ENCODE results near the gene TRAPPC3.

DNA sequence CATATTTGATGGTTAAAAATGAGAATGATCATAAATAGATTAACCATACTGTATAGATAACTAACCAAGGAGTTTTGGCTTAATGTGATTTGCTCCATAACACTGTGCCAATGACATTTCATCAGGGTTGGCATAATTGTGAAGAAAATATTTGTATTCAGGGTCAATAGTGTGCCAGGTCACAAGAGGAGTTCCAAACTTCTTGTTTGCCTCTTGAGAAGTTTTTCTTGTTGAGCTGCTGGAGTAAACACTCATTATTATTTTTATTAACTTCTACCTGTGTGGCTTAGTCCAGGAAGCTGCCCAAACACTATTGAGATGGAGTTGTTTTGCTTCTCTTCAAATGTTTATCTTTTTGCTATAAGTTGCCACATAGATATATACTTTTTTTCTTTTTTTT, 14.1 kb upstream of the TRAPPC3 start:
- no peak for TF ChIP-seq ZNF768 (tag by site-specific recombination; IDR thresholded peaks at IDR 0.05)
- TF ChIP-seq MZF1 (tag by site-specific recombination; IDR thresholded peaks at IDR 0.05; ENCODE audit: borderline replicate concordance) = no peak
- no peak for TF ChIP-seq ZNF274 (IDR thresholded peaks at IDR 0.05; ENCODE audit: low read length)
- TF ChIP-seq ZNF274 (tag by site-specific recombination; IDR thresholded peaks at IDR 0.05; ENCODE audit: borderline replicate concordance) = no peak
- TF ChIP-seq, protein P1, sequence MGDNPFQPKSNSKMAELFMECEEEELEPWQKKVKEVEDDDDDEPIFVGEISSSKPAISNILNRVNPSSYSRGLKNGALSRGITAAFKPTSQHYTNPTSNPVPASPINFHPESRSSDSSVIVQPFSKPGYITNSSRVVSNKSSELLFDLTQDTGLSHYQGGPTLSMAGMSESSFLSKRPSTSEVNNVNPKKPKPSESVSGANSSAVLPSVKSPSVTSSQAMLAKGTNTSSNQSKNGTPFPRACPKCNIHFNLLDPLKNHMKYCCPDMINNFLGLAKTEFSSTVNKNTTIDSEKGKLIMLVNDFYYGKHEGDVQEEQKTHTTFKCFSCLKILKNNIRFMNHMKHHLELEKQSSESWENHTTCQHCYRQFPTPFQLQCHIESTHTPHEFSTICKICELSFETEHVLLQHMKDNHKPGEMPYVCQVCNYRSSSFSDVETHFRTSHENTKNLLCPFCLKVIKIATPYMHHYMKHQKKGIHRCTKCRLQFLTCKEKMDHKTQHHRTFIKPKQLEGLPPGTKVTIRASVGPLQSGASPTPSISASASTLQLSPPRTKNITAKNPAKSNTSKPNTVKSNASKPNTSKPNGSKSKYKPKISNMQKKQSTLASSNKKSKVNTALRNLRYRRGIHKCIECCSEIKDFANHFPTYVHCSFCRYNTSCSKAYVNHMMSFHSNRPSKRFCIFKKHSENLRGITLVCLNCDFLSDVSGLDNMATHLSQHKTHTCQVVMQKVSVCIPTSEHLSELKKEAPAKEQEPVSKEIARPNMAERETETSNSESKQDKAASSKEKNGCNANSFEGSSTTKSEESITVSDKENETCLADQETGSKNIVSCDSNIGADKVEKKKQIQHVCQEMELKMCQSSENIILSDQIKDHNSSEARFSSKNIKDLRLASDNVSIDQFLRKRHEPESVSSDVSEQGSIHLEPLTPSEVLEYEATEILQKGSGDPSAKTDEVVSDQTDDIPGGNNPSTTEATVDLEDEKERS (tag by site-specific recombination; IDR thresholded peaks at IDR 0.05) = no peak
- no peak for TF ChIP-seq KLF10 (tag by site-specific recombination; IDR thresholded peaks at IDR 0.05)
- TF ChIP-seq, protein P2, sequence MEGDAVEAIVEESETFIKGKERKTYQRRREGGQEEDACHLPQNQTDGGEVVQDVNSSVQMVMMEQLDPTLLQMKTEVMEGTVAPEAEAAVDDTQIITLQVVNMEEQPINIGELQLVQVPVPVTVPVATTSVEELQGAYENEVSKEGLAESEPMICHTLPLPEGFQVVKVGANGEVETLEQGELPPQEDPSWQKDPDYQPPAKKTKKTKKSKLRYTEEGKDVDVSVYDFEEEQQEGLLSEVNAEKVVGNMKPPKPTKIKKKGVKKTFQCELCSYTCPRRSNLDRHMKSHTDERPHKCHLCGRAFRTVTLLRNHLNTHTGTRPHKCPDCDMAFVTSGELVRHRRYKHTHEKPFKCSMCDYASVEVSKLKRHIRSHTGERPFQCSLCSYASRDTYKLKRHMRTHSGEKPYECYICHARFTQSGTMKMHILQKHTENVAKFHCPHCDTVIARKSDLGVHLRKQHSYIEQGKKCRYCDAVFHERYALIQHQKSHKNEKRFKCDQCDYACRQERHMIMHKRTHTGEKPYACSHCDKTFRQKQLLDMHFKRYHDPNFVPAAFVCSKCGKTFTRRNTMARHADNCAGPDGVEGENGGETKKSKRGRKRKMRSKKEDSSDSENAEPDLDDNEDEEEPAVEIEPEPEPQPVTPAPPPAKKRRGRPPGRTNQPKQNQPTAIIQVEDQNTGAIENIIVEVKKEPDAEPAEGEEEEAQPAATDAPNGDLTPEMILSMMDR (tag by site-specific recombination; IDR thresholded peaks at IDR 0.05) = no peak
- TF ChIP-seq, protein P3, sequence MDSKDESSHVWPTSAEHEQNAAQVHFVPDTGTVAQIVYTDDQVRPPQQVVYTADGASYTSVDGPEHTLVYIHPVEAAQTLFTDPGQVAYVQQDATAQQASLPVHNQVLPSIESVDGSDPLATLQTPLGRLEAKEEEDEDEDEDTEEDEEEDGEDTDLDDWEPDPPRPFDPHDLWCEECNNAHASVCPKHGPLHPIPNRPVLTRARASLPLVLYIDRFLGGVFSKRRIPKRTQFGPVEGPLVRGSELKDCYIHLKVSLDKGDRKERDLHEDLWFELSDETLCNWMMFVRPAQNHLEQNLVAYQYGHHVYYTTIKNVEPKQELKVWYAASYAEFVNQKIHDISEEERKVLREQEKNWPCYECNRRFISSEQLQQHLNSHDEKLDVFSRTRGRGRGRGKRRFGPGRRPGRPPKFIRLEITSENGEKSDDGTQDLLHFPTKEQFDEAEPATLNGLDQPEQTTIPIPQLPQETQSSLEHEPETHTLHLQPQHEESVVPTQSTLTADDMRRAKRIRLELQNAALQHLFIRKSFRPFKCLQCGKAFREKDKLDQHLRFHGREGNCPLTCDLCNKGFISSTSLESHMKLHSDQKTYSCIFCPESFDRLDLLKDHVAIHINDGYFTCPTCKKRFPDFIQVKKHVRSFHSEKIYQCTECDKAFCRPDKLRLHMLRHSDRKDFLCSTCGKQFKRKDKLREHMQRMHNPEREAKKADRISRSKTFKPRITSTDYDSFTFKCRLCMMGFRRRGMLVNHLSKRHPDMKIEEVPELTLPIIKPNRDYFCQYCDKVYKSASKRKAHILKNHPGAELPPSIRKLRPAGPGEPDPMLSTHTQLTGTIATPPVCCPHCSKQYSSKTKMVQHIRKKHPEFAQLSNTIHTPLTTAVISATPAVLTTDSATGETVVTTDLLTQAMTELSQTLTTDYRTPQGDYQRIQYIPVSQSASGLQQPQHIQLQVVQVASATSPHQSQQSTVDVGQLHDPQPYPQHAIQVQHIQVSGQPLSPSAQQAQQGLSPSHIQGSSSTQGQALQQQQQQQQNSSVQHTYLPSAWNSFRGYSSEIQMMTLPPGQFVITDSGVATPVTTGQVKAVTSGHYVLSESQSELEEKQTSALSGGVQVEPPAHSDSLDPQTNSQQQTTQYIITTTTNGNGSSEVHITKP (tag by site-specific recombination; IDR thresholded peaks at IDR 0.05) = no peak
